Measurements from ENCODE around the gene HIPK4.

DNA sequence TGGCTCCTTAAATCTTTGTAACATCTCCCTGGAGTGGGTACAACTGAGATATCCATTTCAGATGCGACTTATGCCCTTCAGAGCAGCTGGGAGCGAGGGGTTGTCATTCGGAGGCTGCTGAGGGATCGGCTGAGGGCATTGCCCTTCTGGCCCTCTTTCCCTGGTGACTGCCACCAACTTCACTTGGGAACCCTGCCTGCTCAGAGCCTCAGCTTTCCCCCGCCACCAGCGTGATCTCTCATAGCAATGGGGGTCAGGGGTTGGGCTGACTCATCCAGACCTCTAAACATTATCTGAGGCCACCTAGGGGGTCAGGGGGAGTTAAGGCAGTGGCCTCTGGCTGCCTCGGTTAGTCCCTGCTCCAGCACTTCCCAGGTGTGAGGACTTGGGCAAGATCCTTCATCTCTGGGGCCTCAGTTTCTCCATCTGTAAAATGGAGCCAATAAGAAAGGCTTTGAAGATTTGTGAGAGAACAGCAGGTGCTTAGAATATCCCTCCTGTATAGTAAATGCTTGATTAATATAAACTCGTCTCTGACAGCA is 22.0 kb upstream of the HIPK4 start:
- TF ChIP-seq, protein P1, sequence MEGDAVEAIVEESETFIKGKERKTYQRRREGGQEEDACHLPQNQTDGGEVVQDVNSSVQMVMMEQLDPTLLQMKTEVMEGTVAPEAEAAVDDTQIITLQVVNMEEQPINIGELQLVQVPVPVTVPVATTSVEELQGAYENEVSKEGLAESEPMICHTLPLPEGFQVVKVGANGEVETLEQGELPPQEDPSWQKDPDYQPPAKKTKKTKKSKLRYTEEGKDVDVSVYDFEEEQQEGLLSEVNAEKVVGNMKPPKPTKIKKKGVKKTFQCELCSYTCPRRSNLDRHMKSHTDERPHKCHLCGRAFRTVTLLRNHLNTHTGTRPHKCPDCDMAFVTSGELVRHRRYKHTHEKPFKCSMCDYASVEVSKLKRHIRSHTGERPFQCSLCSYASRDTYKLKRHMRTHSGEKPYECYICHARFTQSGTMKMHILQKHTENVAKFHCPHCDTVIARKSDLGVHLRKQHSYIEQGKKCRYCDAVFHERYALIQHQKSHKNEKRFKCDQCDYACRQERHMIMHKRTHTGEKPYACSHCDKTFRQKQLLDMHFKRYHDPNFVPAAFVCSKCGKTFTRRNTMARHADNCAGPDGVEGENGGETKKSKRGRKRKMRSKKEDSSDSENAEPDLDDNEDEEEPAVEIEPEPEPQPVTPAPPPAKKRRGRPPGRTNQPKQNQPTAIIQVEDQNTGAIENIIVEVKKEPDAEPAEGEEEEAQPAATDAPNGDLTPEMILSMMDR (conservative IDR thresholded peaks at IDR 0.05; ENCODE audit: low read length), result no peak
- no peak for TF ChIP-seq EZH2phosphoT487 (IDR thresholded peaks at IDR 0.05; ENCODE audit: borderline replicate concordance, low read depth, low read length)
